HL-60/S4 treated with phorbol 12-myristate 13-acetate at 8.2 ng/mL for 4 days and 3 days (cell line): ENCODE results near the gene SAMD3.
"Not testable (repeated sequence)": the region's sequence is repeated elsewhere in the genome, so short reads cannot be mapped to it uniquely, and the experiment has no call there.

Experiments used
- in situ Hi-C: fragments of 300-500 bp; cut with MboI; formaldehyde crosslinking; loops from 2 replicates; pipeline ENCODE4 v1.15.0; 2022; ENCODE audit warnings: low sequenced_read_pairs

Gene SAMD3

GRCh38 chr6:130222775-130223174, at the start of gene SAMD3:
Gene SAMD3 (minus strand): TSS chr6:130222951. CDS start chr6:130215273, 7,678 bp downstream.
- in situ Hi-C loops, result no loop called here

GRCh38 chr6:130269969-130270635, 47.4 kb upstream of the SAMD3 start:
- in situ Hi-C loops, result no loop called here

GRCh38 chr6:130265553-130265952, 42.8 kb upstream of the SAMD3 start:
- in situ Hi-C loops, result not testable (repeated sequence)

- in situ Hi-C loops, result no loop called here
Measured at GRCh38 chr6:130262008-130262407, 39.3 kb upstream of the SAMD3 start.

GRCh38 chr6:130261558-130261957, 38.8 kb upstream of the SAMD3 start:
- in situ Hi-C loops, result not testable (repeated sequence)

- in situ Hi-C loops, result not testable (repeated sequence)
Measured at GRCh38 chr6:130260614-130261241, 38.0 kb upstream of the SAMD3 start.

GRCh38 chr6:130260050-130260462, 37.3 kb upstream of the SAMD3 start:
- in situ Hi-C loops, result not testable (repeated sequence)

GRCh38 chr6:130259557-130259956, 36.8 kb upstream of the SAMD3 start:
- in situ Hi-C loops, result no loop called here

- in situ Hi-C loops, result no loop called here
Measured at GRCh38 chr6:130259140-130259539, 36.4 kb upstream of the SAMD3 start.

GRCh38 chr6:130252527-130253237, 29.9 kb upstream of the SAMD3 start:
- in situ Hi-C loops, result no loop called here

- in situ Hi-C loops, result no loop called here
Measured at GRCh38 chr6:130245267-130245666, 22.5 kb upstream of the SAMD3 start.

- in situ Hi-C loops, result no loop called here
Measured at GRCh38 chr6:130244728-130245127, 22.0 kb upstream of the SAMD3 start.

GRCh38 chr6:130240232-130240631, 17.5 kb upstream of the SAMD3 start:
- in situ Hi-C loops, result no loop called here

- in situ Hi-C loops, result no loop called here
Measured at GRCh38 chr6:130239755-130240154, 17.0 kb upstream of the SAMD3 start.

- in situ Hi-C loops, result no loop called here
Measured at GRCh38 chr6:130233330-130233729, 10.6 kb upstream of the SAMD3 start.

GRCh38 chr6:130230531-130230930, 7.8 kb upstream of the SAMD3 start:
- in situ Hi-C loops, result not testable (repeated sequence)

- in situ Hi-C loops, result no loop called here
Measured at GRCh38 chr6:130229645-130230044, 6.9 kb upstream of the SAMD3 start.

- in situ Hi-C loops, result no loop called here
Measured at GRCh38 chr6:130223508-130223907, 757 bp upstream of the SAMD3 start.

- in situ Hi-C loops, result no loop called here
Measured at GRCh38 chr6:130218134-130218533, 4.6 kb downstream of the SAMD3 start.

GRCh38 chr6:130216620-130217019, 6.1 kb downstream of the SAMD3 start:
- in situ Hi-C loops, result no loop called here

- in situ Hi-C loops, result no loop called here
Measured at GRCh38 chr6:130215526-130215925, 7.2 kb downstream of the SAMD3 start.
